Mesodermal cell (in vitro differentiated cells): Measurements from ENCODE around the gene LDLRAD1.

ENCODE experiments used
- H3K27ac ChIP-seq: 2 replicates; pipeline ENCODE4 v1.7.0; 2013; ENCODE audit warnings: mild to moderate bottlenecking, low read depth, low read length, moderate library complexity; ENCODE audit not compliant: severe bottlenecking
- H3K36me3 ChIP-seq: 2 replicates; pipeline ENCODE4 v1.7.1; 2013; ENCODE audit warnings: mild to moderate bottlenecking, low read length, moderate library complexity; ENCODE audit not compliant: control insufficient read depth, insufficient read depth
- H3K4me1 ChIP-seq: one replicate; pipeline ENCODE4 v1.7.1; 2013; ENCODE audit warnings: mild to moderate bottlenecking, low read length; ENCODE audit not compliant: insufficient read depth, control insufficient read depth, poor library complexity, severe bottlenecking
- H3K4me3 ChIP-seq: 2 replicates; pipeline ENCODE4 v1.7.0; 2013; ENCODE audit warnings: low read length, control low read depth, mild to moderate bottlenecking; ENCODE audit not compliant: insufficient read depth, poor library complexity, severe bottlenecking; ENCODE audit errors: extremely low read depth
- H3K9me3 ChIP-seq: 2 replicates; pipeline ENCODE4 v1.7.1; 2013; ENCODE audit warnings: mild to moderate bottlenecking, low read length, moderate library complexity; ENCODE audit not compliant: control insufficient read depth
- WGBS, 2 experiments: methylation state at CpG; one replicate each; pipeline ENCODE4 v1.1.5; 2013; ENCODE audit warnings: missing lambda C conversion rate in 2 of 2; ENCODE audit not compliant: insufficient coverage in 2 of 2; 5-methylcytosine and 5-hydroxymethylcytosine counted together

Gene LDLRAD1

DNA sequence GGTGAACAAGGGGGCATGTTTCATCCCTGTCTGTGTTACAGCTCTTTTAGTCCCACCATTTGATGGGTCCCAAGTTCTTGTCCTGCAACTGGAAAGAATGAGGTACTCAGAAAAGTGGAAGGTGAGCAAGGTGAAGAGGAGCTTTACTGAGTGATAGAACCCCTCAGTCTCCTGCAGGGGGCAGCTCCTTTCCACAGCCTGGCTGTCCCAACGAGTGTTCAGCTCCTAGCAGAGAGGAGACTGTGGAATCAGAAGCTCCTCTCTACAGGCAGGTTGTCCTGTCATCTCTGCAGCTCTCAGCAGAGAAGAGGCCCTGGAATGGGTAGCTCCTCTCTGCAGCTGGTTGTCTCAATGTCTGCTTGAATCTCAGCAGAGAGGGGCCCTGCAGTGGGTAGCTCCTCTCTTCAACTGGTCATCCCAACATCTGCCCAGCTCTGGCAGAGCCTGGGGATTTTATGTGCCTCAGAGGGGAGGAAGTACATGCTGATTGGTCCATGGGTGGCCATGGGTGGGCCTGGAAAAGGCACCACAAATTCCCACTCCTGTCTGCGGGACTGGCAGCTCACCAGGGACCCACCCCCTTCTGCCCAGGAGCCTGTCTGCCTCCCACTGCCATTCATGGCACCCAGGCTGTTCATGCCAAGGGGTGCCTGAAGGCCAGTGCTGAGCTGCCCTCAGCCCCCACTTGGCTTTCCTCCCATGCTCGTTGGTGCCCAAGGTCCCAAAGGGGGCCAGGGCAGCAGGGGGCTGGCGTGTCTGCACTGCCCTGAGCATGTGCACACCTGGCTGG, 25.7 kb downstream of the LDLRAD1 start:
- 64 to 71% methylated on average over 3 to 4 of the region's 4 CpGs for WGBS, 2 experiments
- Histone ChIP-seq H3K27ac (no peak overlapping the region), H3K4me1 (no peaks in the 10 kb centered on the region), H3K4me3 (no peak overlapping the region), H3K36me3 (no peaks in the 10 kb centered on the region), H3K9me3 (peaks cover 8% of the 10 kb centered on the region)

DNA sequence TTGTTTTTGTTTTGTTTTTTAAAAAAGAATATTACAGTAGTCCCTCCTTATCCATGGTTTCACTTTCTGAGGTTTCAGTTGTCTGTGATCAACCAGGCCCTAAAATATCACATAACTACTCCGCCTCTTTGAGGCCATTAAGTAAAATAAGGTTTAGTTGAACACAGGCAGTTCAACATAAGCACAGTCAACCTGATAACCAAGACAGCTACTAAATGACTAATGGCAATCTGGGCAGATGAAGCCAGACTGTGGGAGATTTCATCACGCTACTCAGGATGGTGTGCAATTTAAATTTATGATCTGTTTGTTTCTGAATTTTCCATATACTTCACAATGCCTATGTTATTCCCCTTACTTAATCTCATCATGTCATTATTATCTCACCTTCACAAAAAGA, 30.1 kb downstream of the LDLRAD1 start:
- Histone ChIP-seq H3K9me3 (peaks cover 8% of the 10 kb centered on the region), H3K27ac (no peak overlapping the region), H3K4me1 (peaks cover under 1% of the 10 kb centered on the region), H3K36me3 (no peaks in the 10 kb centered on the region), H3K4me3 (no peak overlapping the region)
- no CpG with 5 or more reads among the region's 2 CpGs for WGBS, 2 experiments

DNA sequence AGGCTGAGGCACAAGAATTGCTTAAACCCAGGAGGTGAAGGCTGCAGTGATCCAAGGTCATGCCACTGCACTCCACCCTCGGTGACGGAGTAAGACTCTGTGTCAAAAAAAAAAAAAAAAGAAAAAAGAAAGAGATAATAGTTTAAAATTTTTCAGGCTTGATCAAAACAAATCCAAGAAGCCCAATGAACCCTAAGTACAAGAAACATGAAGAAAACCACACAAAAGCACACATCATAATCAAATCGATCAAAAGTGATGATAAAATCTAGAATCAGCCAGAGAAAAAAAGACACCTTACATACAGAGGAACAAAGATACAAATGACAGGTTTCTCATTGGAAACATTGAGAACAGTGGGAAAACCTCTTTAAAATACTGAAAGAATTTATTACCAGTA, 31.5 kb downstream of the LDLRAD1 start:
- no CpG with 5 or more reads among the region's 3 CpGs for WGBS, 2 experiments
- no peak overlapping the region for H3K4me3 ChIP-seq
- H3K36me3 ChIP-seq: no peaks in the 10 kb centered on the region
- H3K27ac ChIP-seq: no peak overlapping the region
- peaks cover 9% of the 10 kb centered on the region for H3K4me1 ChIP-seq
- no peaks in the 10 kb centered on the region for H3K9me3 ChIP-seq

DNA sequence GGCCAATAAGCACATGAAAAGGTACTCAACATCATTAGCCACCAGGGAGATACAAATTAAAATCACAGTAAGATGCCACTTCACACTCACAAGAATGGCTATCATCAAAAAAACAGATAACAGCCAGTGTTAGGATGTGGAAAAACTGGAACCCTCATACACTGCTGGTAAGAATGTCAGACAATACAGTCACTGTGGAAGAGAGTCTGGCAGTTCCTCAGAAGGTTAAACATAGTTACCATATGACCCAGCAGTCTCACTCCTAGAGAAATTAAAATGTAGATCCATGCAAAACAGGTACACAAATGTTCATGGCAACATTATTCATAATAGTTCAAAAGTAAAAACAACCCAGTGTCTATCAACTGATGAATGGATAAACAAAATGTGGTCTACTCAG, 33.3 kb downstream of the LDLRAD1 start:
- no peaks in the 10 kb centered on the region for H3K9me3 ChIP-seq
- H3K36me3 ChIP-seq: no peaks in the 10 kb centered on the region
- H3K27ac ChIP-seq: no peak overlapping the region
- no peak overlapping the region for H3K4me3 ChIP-seq
- peaks cover 9% of the 10 kb centered on the region for H3K4me1 ChIP-seq

DNA sequence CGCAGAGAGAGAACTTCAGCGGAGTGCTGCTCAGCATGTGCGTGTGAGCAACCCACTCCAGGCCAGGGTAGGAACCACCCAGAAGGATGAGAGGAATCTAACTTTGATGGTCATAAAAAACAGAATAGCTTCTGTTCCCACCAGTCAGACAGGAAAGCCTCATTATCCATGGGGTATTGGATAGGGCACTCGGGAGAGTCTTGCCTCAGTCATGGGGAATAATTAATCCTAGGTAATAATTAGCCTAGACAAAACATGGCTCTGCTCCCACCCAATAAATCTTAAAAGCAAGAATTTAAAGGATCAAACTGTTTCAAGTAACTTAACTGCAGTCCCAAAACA, 35.3 kb downstream of the LDLRAD1 start:
- Histone ChIP-seq H3K27ac (peak overlapping the region; percentile 43), H3K4me3 (no peak overlapping the region), H3K4me1 (peaks cover 9% of the 10 kb centered on the region)

DNA sequence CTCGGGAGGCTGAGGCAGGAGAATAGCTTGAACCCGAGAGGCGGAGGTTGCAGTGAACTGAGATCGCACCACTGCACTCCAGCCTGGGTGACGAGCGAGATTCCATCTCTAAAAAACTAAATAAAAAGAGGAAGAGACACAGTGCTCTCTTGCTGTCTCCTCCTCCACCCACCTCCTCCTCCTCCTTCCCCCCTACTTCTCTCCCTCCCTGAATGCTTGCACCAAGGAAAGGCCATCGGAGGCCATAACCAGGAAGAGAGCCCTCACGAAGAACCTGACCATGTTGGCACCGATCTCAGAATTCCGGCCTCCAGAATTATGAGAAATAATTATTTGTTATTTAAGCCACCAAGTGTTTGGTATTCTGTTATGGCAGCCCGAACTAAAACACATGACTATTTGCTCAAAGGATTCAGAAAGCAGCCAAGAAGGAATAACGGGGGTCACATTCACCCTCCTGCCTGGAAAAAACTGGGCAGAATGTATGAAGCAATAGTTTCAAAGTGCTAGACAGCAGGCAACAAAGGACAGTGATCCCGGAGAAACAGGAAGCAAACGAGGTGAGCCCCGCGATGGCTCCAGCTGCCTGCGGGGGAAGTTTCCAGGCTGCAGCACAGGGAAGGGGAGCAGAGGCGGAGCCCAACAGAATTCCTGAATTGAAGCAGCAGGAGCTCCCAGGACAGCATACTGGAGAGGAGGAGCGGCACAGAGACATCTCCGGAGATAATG, 35.8 kb downstream of the LDLRAD1 start:
- H3K36me3 ChIP-seq: no peaks in the 10 kb centered on the region
- H3K9me3 ChIP-seq: no peaks in the 10 kb centered on the region
- H3K27ac ChIP-seq: peak overlapping the region; percentile 43
- 39 to 46% methylated on average over 16 of the region's 20 CpGs for WGBS, 2 experiments
- no peak overlapping the region for H3K4me3 ChIP-seq
- H3K4me1 ChIP-seq: peaks cover 9% of the 10 kb centered on the region

More for the DNA sequence above, 35.3 kb downstream of the LDLRAD1 start:
- Histone ChIP-seq H3K36me3 (no peaks in the 10 kb centered on the region), H3K9me3 (no peaks in the 10 kb centered on the region)
- 7 to 13% methylated on average over 3 to 4 of the region's 4 CpGs for WGBS, 2 experiments

DNA sequence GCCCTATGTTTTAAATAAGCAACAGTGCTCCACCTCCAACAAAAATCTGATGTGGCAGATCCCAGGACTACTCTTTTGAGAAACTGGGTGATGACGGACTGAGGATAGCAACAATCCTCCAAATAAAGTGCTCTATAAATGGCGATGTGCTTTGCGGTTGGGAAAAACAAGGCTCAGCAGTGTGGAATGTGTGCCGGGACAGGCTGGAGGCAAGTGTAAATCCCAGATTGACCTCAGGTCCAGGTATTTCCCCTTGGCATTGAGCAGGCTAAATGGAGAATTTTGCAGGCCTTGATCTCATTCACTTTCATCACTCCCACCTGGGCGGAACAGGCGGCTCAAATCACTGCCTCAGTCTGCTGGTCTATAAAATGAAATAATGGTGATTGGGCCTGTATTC, 36.8 kb downstream of the LDLRAD1 start:
- no peak overlapping the region for H3K27ac ChIP-seq
- H3K36me3 ChIP-seq: no peaks in the 10 kb centered on the region
- 95 to 97% methylated on average over 3 to 4 of the region's 6 CpGs for WGBS, 2 experiments
- H3K4me3 ChIP-seq: no peak overlapping the region
- H3K4me1 ChIP-seq: peaks cover 12% of the 10 kb centered on the region
- H3K9me3 ChIP-seq: no peaks in the 10 kb centered on the region

DNA sequence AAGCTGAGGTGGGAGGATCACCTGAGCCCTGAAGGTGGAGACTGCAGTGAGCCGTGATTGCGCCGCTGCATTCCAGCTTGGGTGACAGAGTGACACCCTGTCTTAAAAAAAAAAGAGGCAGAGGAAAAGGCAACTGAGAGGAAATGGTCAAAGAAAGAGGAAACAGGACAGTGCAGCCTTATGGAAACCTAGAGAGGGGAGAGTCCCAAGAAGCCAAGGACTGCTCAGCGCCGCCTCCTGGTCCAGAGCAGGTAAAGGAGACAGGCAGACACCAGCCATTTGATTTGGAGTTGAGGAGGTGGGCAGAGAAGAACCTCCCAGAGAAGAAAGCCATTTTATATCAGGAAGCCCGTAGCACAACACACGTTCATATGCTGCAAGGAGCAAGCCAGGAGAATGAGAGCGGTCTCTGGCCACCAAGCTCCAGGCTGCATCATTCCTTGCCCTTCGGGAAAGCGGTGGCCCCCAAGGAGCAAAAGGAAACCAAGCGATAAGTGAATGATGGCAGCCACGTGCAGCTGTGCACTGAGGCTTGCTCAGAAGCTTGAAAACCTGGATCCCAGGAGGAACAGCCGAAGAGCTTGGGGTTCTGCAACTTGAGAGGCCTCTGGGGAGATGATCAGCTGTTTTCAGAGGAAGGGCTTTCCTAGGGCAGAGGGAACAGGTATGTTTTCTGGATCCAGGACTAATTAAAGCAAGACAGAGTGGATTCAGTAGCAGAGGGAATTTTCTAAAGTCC, 38.1 kb downstream of the LDLRAD1 start:
- no peaks in the 10 kb centered on the region for H3K9me3 ChIP-seq
- peaks cover 3% of the 10 kb centered on the region for H3K36me3 ChIP-seq
- H3K27ac ChIP-seq: no peak overlapping the region
- H3K4me3 ChIP-seq: no peak overlapping the region
- 90 to 92% methylated on average over 11 to 13 of the region's 13 CpGs for WGBS, 2 experiments
- peaks cover 12% of the 10 kb centered on the region for H3K4me1 ChIP-seq

DNA sequence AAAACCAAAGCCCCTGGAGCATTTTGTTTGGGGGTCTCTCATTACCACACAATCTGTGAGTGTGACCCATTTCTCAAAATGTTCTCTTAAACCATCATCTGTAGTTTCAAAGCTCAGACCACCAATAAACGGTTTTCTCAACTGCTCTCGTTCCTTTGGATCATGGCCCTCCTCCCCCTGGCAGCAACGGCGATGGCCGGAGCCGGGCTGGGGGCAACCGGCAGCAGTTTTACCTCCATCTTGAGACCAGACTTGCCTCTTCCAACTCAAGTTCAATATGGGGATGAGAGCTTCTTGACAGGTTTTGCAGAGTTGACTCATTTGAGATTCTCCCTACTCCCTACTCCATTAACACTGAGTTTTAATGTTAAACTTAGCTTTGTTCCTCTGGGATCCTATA, 42.1 kb downstream of the LDLRAD1 start:
- WGBS, 2 experiments: 89 to 93% methylated on average over 4 of the region's 7 CpGs
- Histone ChIP-seq H3K36me3 (peaks cover 28% of the 10 kb centered on the region), H3K9me3 (no peaks in the 10 kb centered on the region), H3K4me1 (peaks cover 4% of the 10 kb centered on the region), H3K4me3 (no peak overlapping the region), H3K27ac (no peak overlapping the region)

DNA sequence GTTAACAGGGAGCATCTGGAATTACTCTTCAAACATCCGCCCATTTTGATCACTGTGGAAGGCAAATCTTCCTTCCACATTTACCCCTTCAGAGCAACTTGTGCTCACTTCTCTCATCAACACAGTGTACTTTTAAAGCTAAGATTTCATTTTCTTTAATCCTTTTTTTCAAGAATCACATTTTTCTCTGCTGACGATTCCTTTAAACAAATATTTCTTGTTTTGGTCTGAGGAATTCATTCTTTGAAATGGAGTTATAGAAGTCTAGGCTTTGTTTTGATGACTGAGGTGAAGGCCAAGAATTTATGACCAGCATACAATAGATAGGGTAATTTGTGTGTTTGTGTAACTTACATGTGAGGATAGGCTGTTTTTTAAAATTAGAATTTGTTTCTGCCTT, 46.3 kb downstream of the LDLRAD1 start:
- Histone ChIP-seq H3K4me3 (no peak overlapping the region), H3K27ac (no peak overlapping the region), H3K9me3 (no peaks in the 10 kb centered on the region), H3K36me3 (peaks cover 66% of the 10 kb centered on the region), H3K4me1 (peaks cover 4% of the 10 kb centered on the region)
- 95 to 100% methylated on average over 1 of the region's 2 CpGs for WGBS, 2 experiments
